NB4 (cell line): Measurements from ENCODE around the gene HLA-E.

Experiments
- MAX ChIP-seq: IDR thresholded peaks from 2 replicates; pipeline ENCODE4 v1.6.1; 2011; ENCODE audit warnings: low read depth, low read length
- POLR2A ChIP-seq: IDR thresholded peaks from 2 replicates; pipeline ENCODE4 v1.6.1; 2011; ENCODE audit warnings: mild to moderate bottlenecking; ENCODE audit not compliant: insufficient read length; ENCODE audit errors: extremely low read depth
- TF ChIP-seq, protein P1 (sequence below): IDR thresholded peaks from one replicate; pipeline ENCODE4 v1.5.1; 2012; ENCODE audit warnings: low read depth, low read length

DNA sequence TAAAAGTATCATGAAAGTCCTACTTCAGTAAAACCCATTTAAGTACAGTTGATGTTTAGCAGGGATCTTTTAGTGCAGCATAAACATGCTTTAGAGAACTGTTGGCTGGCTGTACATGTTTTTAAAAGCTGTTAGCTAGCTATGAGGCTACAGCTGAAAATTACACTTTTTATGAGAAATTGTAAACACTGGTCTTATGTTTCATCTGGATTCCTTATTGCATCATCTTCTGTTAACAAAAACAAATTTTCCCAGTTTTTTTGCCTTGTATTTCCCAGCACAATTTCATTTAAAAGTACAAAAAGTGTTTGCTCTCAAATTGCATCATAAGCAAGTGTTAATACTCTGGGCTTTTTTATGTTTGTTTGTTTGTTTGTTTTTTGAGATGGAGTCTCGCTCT is 18.3 kb upstream of the HLA-E start:
- TF ChIP-seq, protein P1, sequence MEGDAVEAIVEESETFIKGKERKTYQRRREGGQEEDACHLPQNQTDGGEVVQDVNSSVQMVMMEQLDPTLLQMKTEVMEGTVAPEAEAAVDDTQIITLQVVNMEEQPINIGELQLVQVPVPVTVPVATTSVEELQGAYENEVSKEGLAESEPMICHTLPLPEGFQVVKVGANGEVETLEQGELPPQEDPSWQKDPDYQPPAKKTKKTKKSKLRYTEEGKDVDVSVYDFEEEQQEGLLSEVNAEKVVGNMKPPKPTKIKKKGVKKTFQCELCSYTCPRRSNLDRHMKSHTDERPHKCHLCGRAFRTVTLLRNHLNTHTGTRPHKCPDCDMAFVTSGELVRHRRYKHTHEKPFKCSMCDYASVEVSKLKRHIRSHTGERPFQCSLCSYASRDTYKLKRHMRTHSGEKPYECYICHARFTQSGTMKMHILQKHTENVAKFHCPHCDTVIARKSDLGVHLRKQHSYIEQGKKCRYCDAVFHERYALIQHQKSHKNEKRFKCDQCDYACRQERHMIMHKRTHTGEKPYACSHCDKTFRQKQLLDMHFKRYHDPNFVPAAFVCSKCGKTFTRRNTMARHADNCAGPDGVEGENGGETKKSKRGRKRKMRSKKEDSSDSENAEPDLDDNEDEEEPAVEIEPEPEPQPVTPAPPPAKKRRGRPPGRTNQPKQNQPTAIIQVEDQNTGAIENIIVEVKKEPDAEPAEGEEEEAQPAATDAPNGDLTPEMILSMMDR = no peak
- TF ChIP-seq POLR2A = no peak
- TF ChIP-seq MAX = no peak
